COLO668 (cell line): ENCODE measurements around the gene TRPM8.

Experiments used
- DNase-seq: peaks from one replicate; lab custom pipeline; 2025; ENCODE audit not compliant: unreplicated experiment; lab: John Stamatoyannopoulos, UW

The TRPM8 gene

DNA sequence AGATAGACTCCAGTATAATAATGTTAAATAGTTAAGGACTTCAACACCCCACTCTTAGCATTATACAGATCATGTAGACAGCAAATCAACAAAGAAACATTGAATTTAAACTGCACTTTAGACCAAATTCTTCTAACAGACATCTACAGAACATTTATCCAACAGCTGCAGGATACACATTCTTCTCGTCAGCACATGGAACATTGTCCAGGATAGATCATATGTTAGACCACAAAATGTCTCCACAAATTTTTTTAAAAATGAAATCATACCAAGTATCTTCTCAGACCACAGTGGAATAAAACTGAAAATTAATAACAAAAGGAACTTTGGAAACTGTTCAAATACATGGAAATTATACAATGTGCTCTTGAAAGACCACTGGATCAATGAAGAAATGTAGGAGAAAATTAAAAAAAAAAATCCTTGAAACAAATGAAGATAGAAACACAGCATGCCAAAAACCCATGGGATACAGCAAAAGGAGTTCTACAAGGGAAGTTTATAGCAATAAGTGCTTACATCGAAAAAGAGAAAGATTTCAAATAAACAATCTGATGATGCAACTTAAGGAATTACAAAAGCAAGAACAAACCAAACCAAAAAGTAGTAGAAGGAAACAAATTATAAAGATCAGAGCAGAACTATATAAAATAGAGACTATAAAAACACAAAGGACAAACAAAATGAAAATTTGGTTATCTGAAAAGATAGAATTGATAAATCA is 121.1 kb downstream of the TRPM8 start:
- no peak for DNase-seq

DNA sequence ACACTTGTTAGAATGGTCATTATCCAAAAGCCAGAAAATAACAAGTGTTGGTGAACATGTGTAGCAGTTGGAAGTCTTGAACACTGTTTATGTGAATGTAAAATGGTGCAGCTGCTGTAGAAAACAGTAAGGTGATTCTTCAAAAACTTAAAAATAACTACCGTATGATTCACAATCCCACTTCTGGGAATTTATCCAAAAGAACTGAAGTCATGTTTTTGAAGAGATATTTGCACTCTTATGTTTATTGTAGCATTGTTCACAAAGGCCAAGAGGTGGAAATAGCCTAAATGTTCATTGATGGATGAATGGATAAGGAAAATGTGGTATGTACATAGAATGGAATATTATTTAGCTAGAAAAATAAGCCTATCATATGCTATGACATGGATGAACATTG is 127.0 kb downstream of the TRPM8 start:
- DNase-seq: no peak

DNA sequence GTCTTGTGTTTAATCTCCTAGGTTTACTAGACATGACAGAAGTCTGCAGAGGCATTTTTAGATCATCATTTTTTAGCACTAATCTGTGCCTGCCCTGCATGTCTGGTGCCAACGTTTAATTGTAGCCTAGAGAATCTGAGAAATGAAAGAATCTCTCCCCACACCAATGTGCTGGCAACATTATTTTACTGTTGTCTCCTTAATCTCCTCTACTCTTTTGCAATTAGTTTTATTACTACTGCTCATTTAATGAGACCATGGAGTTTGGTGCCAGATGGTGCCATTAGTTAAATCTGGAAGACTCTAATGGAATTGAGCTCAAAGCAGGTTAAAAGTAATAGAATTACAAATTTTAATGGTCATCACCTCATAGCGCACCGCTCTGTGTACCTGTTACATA is 129.3 kb downstream of the TRPM8 start:
- DNase-seq: no peak

DNA sequence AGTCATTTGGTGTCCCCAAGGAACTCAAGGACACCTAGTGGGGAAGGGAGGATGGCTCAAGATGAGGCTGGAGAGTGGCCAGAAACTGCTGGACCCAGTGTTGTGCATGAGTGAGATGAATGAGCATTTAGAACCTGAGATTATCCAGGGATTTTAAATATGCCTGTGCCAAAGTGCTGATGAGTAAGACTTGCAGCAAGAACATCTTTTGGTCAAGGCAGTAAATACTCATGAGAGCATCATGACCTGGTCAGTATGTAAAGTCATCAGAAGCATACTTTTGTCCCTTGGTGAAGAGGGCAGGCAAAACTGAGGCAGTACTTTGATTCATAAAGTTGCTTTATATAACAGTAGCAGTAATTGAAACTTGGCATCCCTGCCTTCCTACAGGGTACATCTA is 130.2 kb downstream of the TRPM8 start:
- no peak for DNase-seq

DNA sequence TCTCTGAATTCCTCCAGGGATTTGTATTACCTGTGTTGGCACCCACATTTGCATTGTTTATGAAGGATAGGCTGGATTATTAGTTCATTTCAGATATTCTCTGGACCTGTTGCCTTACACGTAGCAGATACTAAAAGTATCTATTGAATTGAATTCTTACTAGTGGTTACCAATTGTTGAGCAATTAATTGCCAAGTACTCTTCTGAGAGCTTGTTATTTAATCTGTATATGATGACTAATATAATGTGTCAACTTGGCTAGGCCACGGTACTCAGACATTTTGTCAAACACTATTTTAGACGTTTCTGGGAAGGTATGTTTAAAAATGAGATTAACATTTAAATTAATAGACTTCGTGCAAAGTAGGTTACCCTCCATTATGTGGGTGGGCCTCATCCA is 130.9 kb downstream of the TRPM8 start:
- DNase-seq: no peak

DNA sequence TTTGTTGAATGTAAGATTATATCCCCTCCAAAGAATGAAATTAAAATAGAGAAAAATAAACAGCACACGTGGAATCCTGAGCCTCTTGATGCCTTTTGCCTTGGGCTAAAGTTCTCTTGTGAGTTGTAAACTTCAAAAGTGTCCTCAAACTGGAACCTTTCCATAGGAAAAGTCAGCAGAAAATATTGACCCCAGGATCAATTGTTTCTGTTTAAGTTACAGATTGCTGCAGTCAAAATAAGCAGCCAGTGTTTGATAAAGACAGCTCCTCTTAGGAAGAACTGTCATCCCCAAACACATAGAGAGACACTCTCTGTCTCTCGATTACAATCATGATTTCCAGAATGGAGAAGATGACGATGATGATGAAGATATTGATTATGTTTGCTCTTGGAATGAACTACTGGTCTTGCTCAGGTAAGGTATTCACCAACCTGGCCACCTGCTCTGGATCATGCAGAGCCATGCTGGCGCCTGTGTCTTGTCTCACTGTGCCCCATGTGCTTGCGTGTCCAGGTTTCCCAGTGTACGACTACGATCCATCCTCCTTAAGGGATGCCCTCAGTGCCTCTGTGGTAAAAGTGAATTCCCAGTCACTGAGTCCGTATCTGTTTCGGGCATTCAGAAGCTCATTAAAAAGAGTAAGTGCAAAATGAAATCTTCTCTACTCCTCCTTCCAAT is 133.4 kb downstream of the TRPM8 start, which contains the start of gene SPP2:
Gene SPP2 (plus strand): TSS at position 248 of the 681 bp plus-strand sequence. CDS start 85 bp downstream, at position 333.
- DNase-seq: no peak

DNA sequence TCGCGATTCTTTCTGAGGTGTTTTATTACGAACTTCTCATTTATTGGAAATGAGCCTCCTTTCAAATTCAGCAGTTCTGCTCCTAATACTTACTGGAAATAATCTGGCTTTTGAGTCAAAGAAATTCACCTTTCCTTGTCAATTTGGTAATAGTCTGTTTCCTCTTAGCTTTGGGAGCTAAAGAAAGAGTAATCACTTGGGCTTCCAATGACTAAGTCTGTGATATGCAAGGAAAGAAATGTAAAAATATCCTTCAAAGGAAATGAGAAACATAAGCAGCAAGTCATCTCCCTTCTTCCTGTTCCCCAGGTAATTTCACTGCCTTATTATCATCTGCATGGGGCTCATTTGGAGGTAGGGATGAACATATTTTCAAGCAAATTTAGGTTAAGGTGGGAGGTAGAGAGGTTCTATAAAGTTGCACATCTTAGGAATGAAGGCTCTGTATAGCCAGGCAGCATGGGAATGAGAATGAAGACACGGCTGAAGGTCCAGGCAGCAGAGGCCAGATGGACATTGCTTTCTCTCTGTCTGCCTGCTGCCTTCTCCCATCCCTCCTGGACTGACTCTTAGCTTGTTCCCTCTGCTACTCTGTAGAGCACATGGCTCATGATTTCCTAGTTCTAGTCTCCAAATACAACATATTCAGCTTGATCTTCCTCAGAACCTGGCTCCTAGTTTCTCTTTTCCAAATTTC is 134.3 kb downstream of the TRPM8 start:
- no peak for DNase-seq

DNA sequence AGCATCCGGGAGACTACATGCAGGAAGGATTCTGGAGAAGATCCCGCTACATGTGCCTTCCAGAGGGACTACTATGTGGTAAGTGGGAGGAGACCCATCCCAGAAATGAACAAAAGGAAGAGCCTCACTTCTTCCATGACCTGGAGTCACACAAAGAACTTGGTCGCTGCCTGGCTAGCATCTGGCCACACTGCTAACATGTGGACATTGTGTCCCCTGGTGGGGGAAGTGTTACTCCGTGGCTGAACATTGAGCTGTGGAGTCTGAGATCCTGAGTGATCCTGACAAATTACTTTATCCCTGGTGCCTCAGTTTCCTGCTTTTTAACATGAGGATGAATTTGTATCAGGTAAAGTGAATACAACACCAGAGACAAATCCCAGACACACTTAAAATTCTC is 141.7 kb downstream of the TRPM8 start:
- DNase-seq: no peak

DNA sequence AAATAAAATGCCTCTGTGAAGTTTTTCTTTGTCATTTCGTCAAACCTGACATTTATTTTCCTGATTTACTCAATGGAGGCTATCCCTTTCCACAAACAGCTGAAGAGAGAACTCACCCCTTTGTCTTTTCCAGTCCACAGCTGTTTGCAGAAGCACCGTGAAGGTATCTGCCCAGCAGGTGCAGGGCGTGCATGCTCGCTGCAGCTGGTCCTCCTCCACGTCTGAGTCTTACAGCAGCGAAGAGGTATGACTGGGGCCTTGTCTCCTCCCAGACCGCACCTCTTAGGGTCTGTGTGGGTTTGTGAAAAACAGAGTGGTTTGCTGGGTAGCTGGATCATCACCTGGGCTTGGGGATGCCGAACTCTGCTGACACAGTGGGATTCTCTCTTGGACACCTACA is 143.1 kb downstream of the TRPM8 start:
- peak; percentile 86 for DNase-seq

DNA sequence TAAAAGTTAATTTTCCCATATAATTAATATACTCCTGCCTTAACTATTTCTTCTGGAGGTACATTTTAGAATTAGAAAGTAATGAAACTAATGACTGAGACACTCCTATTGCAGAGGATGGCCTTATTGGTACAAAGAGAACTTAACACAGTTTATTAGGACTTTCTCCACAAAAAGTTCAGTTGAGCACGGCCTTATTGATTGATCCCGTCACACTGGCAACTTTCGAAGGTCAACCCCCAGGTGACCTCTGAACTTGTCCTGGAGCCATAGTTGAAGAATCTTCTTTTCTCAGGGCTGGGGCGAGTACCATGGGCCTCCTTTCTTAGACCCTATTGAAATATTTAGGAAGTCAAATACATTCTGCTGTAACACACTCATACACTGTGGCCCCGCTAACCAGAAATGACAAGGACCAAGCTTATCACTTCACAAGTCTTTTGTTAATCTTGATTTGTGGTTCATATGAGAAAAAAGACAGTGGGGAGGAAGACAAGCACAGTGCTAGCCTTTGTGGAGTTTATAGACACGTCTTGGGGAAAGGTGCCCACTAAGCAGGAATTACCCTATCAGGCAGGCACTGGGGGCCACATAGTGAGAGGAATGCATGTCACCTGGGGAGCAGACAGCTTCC is 144.6 kb downstream of the TRPM8 start:
- DNase-seq: no peak

DNA sequence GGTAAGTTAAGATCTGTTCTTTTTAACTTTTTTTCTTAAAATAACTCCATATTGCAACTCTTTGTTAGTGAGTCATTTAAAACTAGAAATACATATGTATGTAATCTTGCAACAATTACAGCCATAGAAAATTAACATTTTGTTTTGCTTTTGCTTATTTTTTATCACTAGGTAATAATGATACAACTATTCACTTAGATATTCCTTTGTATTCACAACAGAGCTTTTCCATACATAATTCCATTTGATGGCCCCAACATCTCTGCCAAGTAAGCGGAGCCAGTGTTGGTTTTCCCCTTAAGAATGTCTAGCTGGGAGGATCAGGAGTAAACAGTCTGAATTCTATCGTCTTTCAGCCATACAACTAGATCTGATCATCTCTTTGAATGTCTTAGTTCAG is 149.4 kb downstream of the TRPM8 start:
- DNase-seq: no peak
